Measurements from ENCODE around the gene TBC1D19.
"Not testable (repeated sequence)": the region's sequence is repeated elsewhere in the genome, so short reads cannot be mapped to it uniquely, and the experiment has no call there.

Gene TBC1D19, protein sequence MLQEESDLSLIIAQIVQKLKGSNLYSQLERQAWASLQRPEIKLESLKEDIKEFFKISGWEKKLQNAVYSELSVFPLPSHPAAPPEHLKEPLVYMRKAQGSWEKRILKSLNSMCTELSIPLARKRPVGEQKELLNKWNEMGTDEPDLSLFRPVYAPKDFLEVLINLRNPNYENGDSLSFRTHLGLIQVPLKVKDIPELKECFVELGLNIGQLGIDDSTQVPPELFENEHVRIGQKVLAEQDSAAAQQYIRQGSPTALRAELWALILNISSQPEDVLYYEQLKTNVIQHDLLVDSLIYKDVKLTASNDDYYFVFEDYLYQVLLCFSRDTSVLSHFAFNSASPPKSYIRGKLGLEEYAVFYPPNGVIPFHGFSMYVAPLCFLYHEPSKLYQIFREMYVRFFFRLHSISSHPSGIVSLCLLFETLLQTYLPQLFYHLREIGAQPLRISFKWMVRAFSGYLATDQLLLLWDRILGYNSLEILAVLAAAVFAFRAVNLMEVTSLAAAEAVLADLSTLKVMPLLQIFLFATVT

DNA sequence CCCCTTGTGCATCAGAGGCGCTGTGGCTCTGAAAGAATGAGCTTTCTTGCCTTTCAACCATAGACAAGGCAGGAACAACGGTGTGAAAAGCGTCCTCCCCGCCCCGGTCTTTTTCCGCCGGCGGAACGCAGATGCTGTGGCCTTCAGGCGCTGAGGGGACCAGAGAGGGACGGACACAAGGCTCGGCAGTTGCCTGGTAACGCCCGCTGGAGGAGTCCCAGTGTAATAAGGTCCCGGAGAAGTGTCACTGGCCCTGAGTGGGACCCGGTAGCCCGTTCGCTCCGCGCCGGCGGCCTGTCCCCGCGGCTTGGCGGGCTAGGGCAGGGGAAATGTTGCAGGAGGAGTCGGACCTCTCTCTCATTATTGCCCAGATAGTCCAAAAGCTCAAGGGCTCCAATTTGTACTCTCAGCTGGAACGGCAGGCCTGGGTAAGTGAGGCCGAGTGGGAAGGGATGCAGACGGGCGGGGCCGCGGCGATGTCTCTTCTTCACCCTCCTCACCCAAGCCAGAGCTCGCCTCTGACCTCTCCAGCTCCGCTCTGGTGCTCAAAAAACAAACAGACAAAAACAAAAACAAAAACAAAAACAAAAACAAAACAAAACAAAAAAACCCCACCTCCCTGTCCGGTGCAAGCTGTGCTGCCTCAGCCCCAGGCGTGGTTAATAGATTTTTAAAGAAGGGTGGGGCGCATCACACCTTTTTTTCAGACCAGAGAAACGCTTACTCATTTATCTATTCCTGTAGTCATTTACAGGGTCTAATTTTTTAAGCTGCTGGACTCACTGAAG is at the start of gene TBC1D19:
TSS of gene TBC1D19 (plus strand) at position 220 of the 788 bp plus-strand sequence. CDS start at position 330, 110 bp downstream.
- H3K27me3 ChIP-seq (ENCODE audit: control insufficient read depth, insufficient read depth, low read length): no peaks in the 10 kb centered on the region
- no peaks in the 10 kb centered on the region for H3K36me3 ChIP-seq (ENCODE audit: control insufficient read depth, insufficient read depth, low read length)
- H3K9me3 ChIP-seq (ENCODE audit: control insufficient read depth, low read length): no peaks in the 10 kb centered on the region
- H3K4me3 ChIP-seq (ENCODE audit: low read length): peak within 1 kb of the TSS; percentile 75
- H3K9ac ChIP-seq (ENCODE audit: low read length): peak within 1 kb of the TSS; percentile 72
- no peaks in the 10 kb centered on the region for H3K4me1 ChIP-seq (ENCODE audit: control insufficient read depth, insufficient read depth, low read length)

DNA sequence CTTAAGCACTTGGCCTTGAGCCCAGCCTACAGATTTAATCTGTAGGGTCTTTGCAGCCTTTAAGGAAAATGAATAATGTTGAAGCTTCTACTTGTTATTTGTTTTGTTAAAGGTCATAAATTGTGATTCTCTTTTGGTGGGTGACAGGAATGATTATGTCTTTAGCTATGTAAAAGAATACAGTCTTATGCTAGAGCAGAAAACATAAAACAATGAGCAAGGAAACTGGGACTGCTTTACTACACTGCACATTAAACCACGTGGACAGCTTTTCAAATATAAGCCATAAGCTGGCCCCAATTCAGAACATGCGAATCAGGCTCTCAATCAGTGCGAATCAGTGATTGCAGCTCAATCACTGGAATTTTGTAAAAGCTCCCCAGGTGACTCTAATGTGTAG is 40.9 kb upstream of the TBC1D19 start:
- no peaks in the 10 kb centered on the region for H3K9me3 ChIP-seq (ENCODE audit: control insufficient read depth, low read length)
- no peak overlapping the region for H3K4me3 ChIP-seq (ENCODE audit: low read length)
- no peaks in the 10 kb centered on the region for H3K27me3 ChIP-seq (ENCODE audit: control insufficient read depth, insufficient read depth, low read length)
- H3K9ac ChIP-seq (ENCODE audit: low read length): no peak overlapping the region
- no peaks in the 10 kb centered on the region for H3K4me1 ChIP-seq (ENCODE audit: control insufficient read depth, insufficient read depth, low read length)
- H3K36me3 ChIP-seq (ENCODE audit: control insufficient read depth, insufficient read depth, low read length): no peaks in the 10 kb centered on the region

DNA sequence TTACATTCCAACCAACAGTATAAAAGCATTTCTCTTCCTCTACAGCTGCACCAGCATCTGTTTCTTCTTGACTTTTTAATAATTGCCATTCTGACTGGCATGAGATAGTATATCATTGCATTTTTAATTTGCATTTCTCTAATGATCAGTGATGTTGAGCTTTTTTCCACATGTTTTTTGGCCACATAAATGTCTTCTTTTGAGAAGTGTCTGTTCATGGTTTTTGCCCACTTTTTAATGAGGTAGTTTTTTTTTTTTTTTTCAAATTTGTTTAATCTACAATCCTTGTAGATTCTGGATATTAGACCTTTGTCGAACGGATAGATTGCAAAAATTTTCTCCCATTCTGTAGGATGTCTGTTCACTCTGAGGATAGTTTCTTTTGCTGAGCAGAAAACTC is 39.5 kb upstream of the TBC1D19 start:
- H3K4me1 ChIP-seq (ENCODE audit: control insufficient read depth, insufficient read depth, low read length): no peaks in the 10 kb centered on the region
- no peak overlapping the region for H3K9ac ChIP-seq (ENCODE audit: low read length)
- H3K27me3 ChIP-seq (ENCODE audit: control insufficient read depth, insufficient read depth, low read length): no peaks in the 10 kb centered on the region
- no peaks in the 10 kb centered on the region for H3K36me3 ChIP-seq (ENCODE audit: control insufficient read depth, insufficient read depth, low read length)
- H3K9me3 ChIP-seq (ENCODE audit: control insufficient read depth, low read length): no peaks in the 10 kb centered on the region
- no peak overlapping the region for H3K4me3 ChIP-seq (ENCODE audit: low read length)

DNA sequence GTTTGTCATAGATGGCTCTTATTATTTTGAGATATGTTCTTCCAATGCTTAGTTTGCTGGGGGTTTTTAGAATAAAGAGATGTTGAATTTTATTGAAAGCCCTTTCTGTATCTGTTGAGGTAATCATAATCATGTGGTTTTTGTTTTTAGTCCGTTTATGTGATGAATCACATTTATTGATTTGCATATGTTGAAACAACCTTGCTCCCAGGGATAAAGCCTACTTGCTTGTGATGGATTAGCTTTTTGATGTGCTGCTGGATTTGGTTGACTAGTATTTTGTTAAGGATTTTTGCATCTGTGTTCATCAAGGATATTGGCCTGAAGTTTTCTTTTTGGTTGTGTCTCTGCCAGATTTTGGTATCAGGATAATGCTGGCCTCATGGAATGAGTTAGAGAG is 35.5 kb upstream of the TBC1D19 start:
- H3K9me3 ChIP-seq (ENCODE audit: control insufficient read depth, low read length); H3K36me3 ChIP-seq (ENCODE audit: control insufficient read depth, insufficient read depth, low read length); H3K4me1 ChIP-seq (ENCODE audit: control insufficient read depth, insufficient read depth, low read length); H3K9ac ChIP-seq (ENCODE audit: low read length); H3K4me3 ChIP-seq (ENCODE audit: low read length); H3K27me3 ChIP-seq (ENCODE audit: control insufficient read depth, insufficient read depth, low read length): not testable (repeated sequence)

DNA sequence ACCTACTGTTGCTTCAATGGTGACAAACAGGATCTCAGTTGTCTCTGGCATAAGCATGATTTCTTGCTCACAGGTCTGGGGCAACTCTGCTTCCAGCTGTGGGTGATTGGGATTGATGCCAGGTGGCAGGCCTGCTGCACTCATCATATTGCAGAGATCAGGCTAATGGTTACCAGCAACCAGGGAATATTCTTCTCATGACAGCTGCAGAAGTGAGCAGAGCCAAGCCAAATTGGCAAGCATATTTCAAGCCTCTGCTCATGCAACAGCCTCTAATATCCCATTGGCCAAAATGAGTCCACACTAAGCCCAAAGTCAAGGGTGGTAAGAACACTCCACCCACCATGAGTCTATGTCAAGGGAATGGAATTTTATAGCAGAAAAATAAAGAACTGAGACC is 26.7 kb upstream of the TBC1D19 start:
- Histone ChIP-seq H3K4me3 (ENCODE audit: low read length) (no peak overlapping the region), H3K9ac (ENCODE audit: low read length) (no peak overlapping the region), H3K9me3 (ENCODE audit: control insufficient read depth, low read length) (no peaks in the 10 kb centered on the region), H3K36me3 (ENCODE audit: control insufficient read depth, insufficient read depth, low read length) (no peaks in the 10 kb centered on the region), H3K4me1 (ENCODE audit: control insufficient read depth, insufficient read depth, low read length) (no peaks in the 10 kb centered on the region), H3K27me3 (ENCODE audit: control insufficient read depth, insufficient read depth, low read length) (no peaks in the 10 kb centered on the region)

DNA sequence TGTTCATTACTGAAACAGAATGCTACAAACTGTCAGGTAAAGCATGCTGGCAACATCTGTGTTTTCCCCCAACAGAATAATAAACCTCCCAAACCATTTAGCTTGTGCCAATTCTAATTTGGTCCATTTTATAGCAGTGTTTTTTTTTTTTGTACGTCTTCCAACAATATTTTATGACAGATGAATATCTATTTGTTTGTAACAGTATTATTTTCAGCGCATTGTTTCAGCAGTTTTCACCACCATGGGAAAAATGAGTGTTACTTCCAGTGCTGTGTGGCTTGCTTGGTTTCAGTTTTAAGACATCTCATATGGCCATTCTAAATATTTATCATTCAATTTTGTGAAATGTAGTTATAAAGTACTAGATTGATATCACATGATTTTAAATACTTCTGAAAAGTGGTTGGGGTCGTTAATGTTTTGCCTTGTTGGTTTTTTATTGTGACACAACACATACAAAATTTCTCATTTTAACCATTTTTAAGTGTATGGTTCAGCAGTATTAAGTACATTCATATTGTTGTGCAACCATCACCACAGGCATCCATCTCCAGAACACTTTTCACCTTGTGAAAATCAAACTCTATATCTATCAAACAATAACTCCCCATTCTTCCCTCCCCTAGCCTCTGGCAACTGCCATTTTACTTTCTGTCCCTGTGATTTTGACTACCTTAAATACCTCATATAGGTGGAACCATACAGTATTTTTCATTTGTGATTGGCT is 25.6 kb upstream of the TBC1D19 start:
- H3K9ac ChIP-seq (ENCODE audit: low read length): no peak overlapping the region
- no peaks in the 10 kb centered on the region for H3K9me3 ChIP-seq (ENCODE audit: control insufficient read depth, low read length)
- H3K4me1 ChIP-seq (ENCODE audit: control insufficient read depth, insufficient read depth, low read length): no peaks in the 10 kb centered on the region
- no peak overlapping the region for H3K4me3 ChIP-seq (ENCODE audit: low read length)
- H3K27me3 ChIP-seq (ENCODE audit: control insufficient read depth, insufficient read depth, low read length): no peaks in the 10 kb centered on the region
- no peaks in the 10 kb centered on the region for H3K36me3 ChIP-seq (ENCODE audit: control insufficient read depth, insufficient read depth, low read length)

DNA sequence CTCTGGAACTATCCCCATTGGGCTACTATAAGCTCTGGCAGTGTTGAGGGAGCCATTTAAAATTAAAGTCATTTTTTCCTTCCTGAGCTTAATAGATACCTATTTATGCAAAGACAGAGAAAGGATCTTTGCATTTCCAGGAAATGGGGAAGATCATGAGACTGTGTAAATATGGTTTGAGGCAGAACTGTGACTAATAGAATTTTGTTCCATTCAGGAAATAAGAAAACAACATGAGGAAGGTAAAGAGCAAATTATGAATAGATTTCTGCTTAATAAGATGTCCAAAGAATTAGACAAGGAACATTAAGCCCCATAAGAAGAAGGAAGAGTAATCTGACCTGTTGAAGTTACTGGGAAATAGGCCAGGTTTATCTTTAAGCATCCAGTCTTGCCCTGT is 17.8 kb upstream of the TBC1D19 start:
- Histone ChIP-seq H3K9me3 (ENCODE audit: control insufficient read depth, low read length) (no peaks in the 10 kb centered on the region), H3K9ac (ENCODE audit: low read length) (no peak overlapping the region), H3K36me3 (ENCODE audit: control insufficient read depth, insufficient read depth, low read length) (no peaks in the 10 kb centered on the region), H3K27me3 (ENCODE audit: control insufficient read depth, insufficient read depth, low read length) (no peaks in the 10 kb centered on the region), H3K4me3 (ENCODE audit: low read length) (no peak overlapping the region), H3K4me1 (ENCODE audit: control insufficient read depth, insufficient read depth, low read length) (no peaks in the 10 kb centered on the region)

DNA sequence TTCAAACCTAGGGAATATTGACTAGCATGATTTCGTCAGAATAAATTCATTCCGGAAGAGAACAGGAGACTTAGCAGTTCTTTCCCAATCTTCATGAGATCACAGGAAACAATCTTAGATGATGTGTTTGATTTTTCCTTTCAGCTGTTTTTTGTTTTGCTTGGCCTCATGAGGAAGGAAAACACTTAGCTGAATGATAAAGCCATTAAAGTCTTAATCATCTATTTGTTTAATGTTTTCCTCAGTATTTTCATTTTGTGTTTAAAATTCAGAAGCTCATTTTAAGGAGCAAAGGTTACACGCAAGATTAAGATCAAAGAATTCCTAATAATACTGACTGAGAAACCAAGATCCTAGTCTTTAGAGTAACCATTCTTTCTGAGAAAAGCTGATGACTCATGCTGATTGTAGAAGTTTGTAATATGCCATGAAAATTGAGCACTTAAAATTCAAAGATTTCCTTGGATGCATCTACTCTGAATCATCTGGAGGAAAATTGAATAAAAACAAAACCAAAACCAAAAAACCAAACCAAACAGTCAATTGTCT is 15.4 kb upstream of the TBC1D19 start:
- H3K4me3 ChIP-seq (ENCODE audit: low read length): no peak overlapping the region
- H3K9me3 ChIP-seq (ENCODE audit: control insufficient read depth, low read length): no peaks in the 10 kb centered on the region
- no peaks in the 10 kb centered on the region for H3K27me3 ChIP-seq (ENCODE audit: control insufficient read depth, insufficient read depth, low read length)
- H3K4me1 ChIP-seq (ENCODE audit: control insufficient read depth, insufficient read depth, low read length): no peaks in the 10 kb centered on the region
- no peaks in the 10 kb centered on the region for H3K36me3 ChIP-seq (ENCODE audit: control insufficient read depth, insufficient read depth, low read length)
- no peak overlapping the region for H3K9ac ChIP-seq (ENCODE audit: low read length)

DNA sequence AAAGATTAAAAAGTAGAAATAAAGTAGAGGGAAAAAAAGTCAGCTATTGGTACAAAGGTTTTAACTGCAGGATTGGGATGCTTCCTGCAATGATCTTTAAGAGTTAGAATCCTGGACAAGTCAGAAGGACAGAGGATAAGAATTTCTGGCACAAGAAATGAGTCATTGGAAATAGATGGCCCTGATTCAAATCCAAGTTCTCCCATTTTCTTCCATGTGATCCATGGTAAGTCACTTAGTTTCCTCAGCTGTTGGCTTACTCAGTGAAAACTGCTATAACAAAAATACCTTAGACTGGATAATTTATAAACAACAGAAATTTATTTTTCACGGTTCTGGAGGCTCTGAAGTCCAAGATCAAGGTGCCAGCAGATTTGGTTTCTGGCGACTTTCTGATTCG is 13.3 kb upstream of the TBC1D19 start:
- no peaks in the 10 kb centered on the region for H3K9me3 ChIP-seq (ENCODE audit: control insufficient read depth, low read length)
- H3K9ac ChIP-seq (ENCODE audit: low read length): no peak overlapping the region
- H3K27me3 ChIP-seq (ENCODE audit: control insufficient read depth, insufficient read depth, low read length): no peaks in the 10 kb centered on the region
- no peaks in the 10 kb centered on the region for H3K4me1 ChIP-seq (ENCODE audit: control insufficient read depth, insufficient read depth, low read length)
- no peak overlapping the region for H3K4me3 ChIP-seq (ENCODE audit: low read length)
- no peaks in the 10 kb centered on the region for H3K36me3 ChIP-seq (ENCODE audit: control insufficient read depth, insufficient read depth, low read length)

DNA sequence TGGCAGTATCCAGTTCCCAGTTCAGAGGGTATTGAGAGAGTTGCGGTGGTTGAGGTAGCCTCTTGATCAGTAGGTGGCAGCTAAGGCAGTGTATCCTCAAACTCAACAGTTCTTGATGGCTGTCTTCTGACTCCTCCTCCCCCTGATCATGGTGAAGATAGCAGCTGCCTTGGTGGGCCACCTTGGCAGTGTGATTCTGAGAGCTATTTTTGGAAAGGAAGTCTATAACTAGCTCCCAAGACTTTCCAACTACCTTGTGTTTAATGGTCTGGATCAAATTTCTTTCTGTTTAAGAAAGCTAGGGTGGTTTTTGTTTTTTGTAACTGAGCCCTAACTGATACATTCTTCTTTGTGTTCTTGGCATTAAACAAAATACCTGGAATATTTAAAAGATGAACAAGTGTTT is 10.5 kb upstream of the TBC1D19 start:
- Histone ChIP-seq H3K4me1 (ENCODE audit: control insufficient read depth, insufficient read depth, low read length) (no peaks in the 10 kb centered on the region), H3K9me3 (ENCODE audit: control insufficient read depth, low read length) (no peaks in the 10 kb centered on the region), H3K4me3 (ENCODE audit: low read length) (no peak overlapping the region), H3K27me3 (ENCODE audit: control insufficient read depth, insufficient read depth, low read length) (no peaks in the 10 kb centered on the region), H3K36me3 (ENCODE audit: control insufficient read depth, insufficient read depth, low read length) (no peaks in the 10 kb centered on the region), H3K9ac (ENCODE audit: low read length) (no peak overlapping the region)

DNA sequence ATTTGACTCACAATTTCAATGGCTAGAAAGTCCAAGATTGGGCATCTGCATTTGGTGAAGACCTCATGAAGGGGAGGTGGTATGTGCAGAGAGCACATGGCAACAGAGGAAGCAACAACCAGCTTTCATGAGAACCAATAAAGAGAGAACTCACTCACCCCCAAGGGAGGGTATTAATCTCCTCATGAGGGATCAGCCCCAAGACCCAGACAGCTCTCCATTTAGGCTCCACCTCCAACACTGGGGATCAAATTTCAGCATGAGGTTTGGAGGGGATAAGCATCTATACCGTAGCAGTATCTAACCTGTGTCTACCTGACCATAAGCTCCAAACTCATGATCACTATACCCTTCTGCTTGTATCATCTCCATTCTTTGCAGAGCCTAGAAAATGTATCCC is 9.3 kb upstream of the TBC1D19 start:
- no peaks in the 10 kb centered on the region for H3K4me1 ChIP-seq (ENCODE audit: control insufficient read depth, insufficient read depth, low read length)
- no peak overlapping the region for H3K4me3 ChIP-seq (ENCODE audit: low read length)
- H3K36me3 ChIP-seq (ENCODE audit: control insufficient read depth, insufficient read depth, low read length): no peaks in the 10 kb centered on the region
- no peaks in the 10 kb centered on the region for H3K27me3 ChIP-seq (ENCODE audit: control insufficient read depth, insufficient read depth, low read length)
- H3K9ac ChIP-seq (ENCODE audit: low read length): no peak overlapping the region
- no peaks in the 10 kb centered on the region for H3K9me3 ChIP-seq (ENCODE audit: control insufficient read depth, low read length)

Measured in mucosa of stomach (tissue), 1 donor.